ENCODE results near the gene KCTD10. TPM values are rescaled to one million over a fixed set of nuclear protein-coding genes. Genes with fewer than 3 reads are reported as not detected.

The KCTD10 gene
- polyA plus RNA-seq, 3 donors: 18.1 to 21.0 (median 20.0) TPM

DNA sequence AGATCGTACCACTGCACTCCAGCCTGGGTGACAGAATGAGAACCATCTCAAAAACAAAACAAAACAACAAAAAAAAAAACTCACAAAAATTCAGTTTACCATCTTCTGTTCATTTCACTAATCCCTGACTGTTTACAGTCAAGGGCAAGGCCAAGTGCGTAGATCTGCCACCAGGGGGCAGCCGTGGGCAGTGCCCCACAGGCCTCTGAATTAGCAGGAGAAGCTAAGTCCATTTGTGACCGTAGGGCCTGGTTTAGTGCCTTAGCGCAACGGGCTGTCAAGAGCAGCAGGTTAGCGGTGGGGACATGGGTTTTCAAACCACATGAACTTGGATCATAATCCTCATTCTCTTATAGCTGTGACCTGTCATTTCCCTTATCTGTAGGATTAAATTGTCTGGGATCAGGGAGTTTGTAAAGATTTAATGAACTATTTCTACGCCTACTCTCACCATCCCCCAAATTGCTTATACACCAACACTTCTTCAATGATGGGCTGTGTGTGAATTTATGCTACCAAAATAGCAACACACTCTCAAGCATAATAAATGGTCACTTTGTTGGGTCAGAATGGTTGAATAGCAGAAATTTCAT lies 49.0 kb downstream of the KCTD10 start:
- Histone ChIP-seq H3K4me2 (replicated peaks; ENCODE audit: extremely low read depth, low read length, poor library complexity, severe bottlenecking) (no peak overlapping the region), H3K9ac (ENCODE audit: insufficient read depth, low read length, poor library complexity, severe bottlenecking) (no peak overlapping the region), H4K20me1 (ENCODE audit: insufficient read depth, low read length) (no peaks in the 10 kb centered on the region), H3K79me2 (ENCODE audit: insufficient read depth, low read length) (no peaks in the 10 kb centered on the region), H3K4me1 (ENCODE audit: control insufficient read depth in 1 of 2, insufficient read depth in 2 of 2, low read length in 2 of 2) (no peaks in the 10 kb centered on the region), H3K27ac (ENCODE audit: low read depth in 1 of 2, low read length in 2 of 2) (no peak overlapping the region), H3K27me3 (ENCODE audit: control insufficient read depth in 2 of 2, insufficient read depth in 2 of 2, low read length in 2 of 2) (no peaks in the 10 kb centered on the region), H2AFZ (ENCODE audit: insufficient read depth, low read depth, low read length, poor library complexity, severe bottlenecking) (no peak overlapping the region), H3K36me3 (replicated peaks in 1 of 2; ENCODE audit: control insufficient read depth in 1 of 2, insufficient read depth in 2 of 2, low read length in 2 of 2) (no peaks in the 10 kb centered on the region), H3K4me3 (replicated peaks in 1 of 3; ENCODE audit: low read depth in 2 of 3, low read length in 3 of 3) (no peak overlapping the region), H3K9me3 (replicated peaks in 1 of 2; ENCODE audit: control insufficient read depth in 1 of 2, insufficient read depth in 1 of 2, low read length in 2 of 2) (no peaks in the 10 kb centered on the region)
- Mint-ChIP-seq H3K27me3 (ENCODE audit: low read depth in 3 of 3) (peaks cover 3 to 9% (median 8%) of the 10 kb centered on the region in 3 donors), H3K27ac (no peak overlapping the region), H3K4me1 (peaks cover 3% of the 10 kb centered on the region), H3K9me3 (peaks cover 0 to 5% (median 2%) of the 10 kb centered on the region in 7 donors), H3K4me3 (no peak overlapping the region), H3K36me3 (no peaks in the 10 kb centered on the region)
- intact Hi-C loops (cut with micrococcal nuclease): loop anchor here (2.0 kb wide), 1 partner anchor 347 kb away; no protein-coding TSS in a partner anchor
- WGBS (ENCODE audit: insufficient coverage): 13% methylated on average over 3 of the region's 8 CpGs
- peak; percentile 63 to 76 (median 68) for DNase-seq
- peak; percentile 96 for TF ChIP-seq CTCF (IDR thresholded peaks at IDR 0.05)

GRCh38 chr12:109423392-109423791 lies 53.7 kb downstream of the KCTD10 start:
- no peaks in the 10 kb centered on the region for H4K20me1 ChIP-seq (ENCODE audit: insufficient read depth, low read length)
- H3K4me2 ChIP-seq (replicated peaks; ENCODE audit: extremely low read depth, low read length, poor library complexity, severe bottlenecking): no peak overlapping the region
- WGBS (ENCODE audit: insufficient coverage): 100% methylated on average over 1 of the region's 9 CpGs
- TF ChIP-seq CTCF (IDR thresholded peaks at IDR 0.05): no peak
- no peaks in the 10 kb centered on the region for H3K27me3 ChIP-seq (ENCODE audit: control insufficient read depth in 2 of 2, insufficient read depth in 2 of 2, low read length in 2 of 2)
- Mint-ChIP-seq H3K36me3 (no peaks in the 10 kb centered on the region), H3K4me1 (no peaks in the 10 kb centered on the region), H3K27me3 (ENCODE audit: low read depth in 3 of 3) (peaks cover 3 to 9% (median 3%) of the 10 kb centered on the region in 3 donors), H3K4me3 (no peak overlapping the region), H3K27ac (no peak overlapping the region), H3K9me3 (peaks cover 0 to 7% (median 6%) of the 10 kb centered on the region in 7 donors)
- no peaks in the 10 kb centered on the region for H3K4me1 ChIP-seq (ENCODE audit: control insufficient read depth in 1 of 2, insufficient read depth in 2 of 2, low read length in 2 of 2)
- H2AFZ ChIP-seq (ENCODE audit: insufficient read depth, low read depth, low read length, poor library complexity, severe bottlenecking): no peak overlapping the region
- intact Hi-C loops (cut with micrococcal nuclease): no loop called here
- no peak overlapping the region for H3K27ac ChIP-seq (ENCODE audit: low read depth in 1 of 2, low read length in 2 of 2)
- no peaks in the 10 kb centered on the region for H3K79me2 ChIP-seq (ENCODE audit: insufficient read depth, low read length)
- H3K9me3 ChIP-seq (replicated peaks in 1 of 2; ENCODE audit: control insufficient read depth in 1 of 2, insufficient read depth in 1 of 2, low read length in 2 of 2): peaks cover 0 to 7% of the 10 kb centered on the region in 2 donors
- DNase-seq: no peak
- H3K4me3 ChIP-seq (replicated peaks in 1 of 3; ENCODE audit: low read depth in 2 of 3, low read length in 3 of 3): no peak overlapping the region
- H3K36me3 ChIP-seq (replicated peaks in 1 of 2; ENCODE audit: control insufficient read depth in 1 of 2, insufficient read depth in 2 of 2, low read length in 2 of 2): no peaks in the 10 kb centered on the region
- H3K9ac ChIP-seq (ENCODE audit: insufficient read depth, low read length, poor library complexity, severe bottlenecking): no peak overlapping the region
